ENCODE measurements around the gene MTHFSD.

DNA sequence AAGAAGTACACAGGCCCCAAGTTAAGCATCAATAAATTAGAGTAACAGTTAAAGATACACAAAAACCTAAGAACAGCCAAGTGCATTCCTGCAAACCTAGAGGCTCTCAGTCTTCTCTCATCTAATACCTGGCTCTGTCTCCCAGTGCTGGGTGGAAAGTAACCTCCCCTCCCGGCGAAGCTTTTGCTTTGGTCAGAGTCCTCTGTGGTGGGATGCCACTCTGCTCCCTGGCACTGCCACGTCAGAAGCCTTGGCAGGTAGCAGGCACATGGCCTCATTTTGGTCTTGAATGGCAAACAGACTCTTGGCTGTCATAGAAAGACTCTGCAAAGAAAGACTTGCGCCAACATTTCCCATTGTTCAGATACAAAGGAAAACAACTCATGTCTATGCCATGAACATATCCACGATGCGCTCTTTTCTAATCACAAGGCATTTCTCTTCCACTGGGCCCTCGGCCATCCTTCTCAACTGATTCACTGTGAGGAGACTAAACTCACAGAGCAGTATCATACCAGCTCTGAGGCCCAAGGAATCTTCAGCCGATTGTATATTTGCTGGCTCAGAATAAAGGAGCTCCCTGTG, 21.2 kb downstream of the MTHFSD start:
- TF ChIP-seq, protein P1, sequence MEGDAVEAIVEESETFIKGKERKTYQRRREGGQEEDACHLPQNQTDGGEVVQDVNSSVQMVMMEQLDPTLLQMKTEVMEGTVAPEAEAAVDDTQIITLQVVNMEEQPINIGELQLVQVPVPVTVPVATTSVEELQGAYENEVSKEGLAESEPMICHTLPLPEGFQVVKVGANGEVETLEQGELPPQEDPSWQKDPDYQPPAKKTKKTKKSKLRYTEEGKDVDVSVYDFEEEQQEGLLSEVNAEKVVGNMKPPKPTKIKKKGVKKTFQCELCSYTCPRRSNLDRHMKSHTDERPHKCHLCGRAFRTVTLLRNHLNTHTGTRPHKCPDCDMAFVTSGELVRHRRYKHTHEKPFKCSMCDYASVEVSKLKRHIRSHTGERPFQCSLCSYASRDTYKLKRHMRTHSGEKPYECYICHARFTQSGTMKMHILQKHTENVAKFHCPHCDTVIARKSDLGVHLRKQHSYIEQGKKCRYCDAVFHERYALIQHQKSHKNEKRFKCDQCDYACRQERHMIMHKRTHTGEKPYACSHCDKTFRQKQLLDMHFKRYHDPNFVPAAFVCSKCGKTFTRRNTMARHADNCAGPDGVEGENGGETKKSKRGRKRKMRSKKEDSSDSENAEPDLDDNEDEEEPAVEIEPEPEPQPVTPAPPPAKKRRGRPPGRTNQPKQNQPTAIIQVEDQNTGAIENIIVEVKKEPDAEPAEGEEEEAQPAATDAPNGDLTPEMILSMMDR (IDR thresholded peaks at IDR 0.05), result no peak
- TF ChIP-seq POLR2AphosphoS5 (IDR thresholded peaks at IDR 0.05), result no peak
- no peak for TF ChIP-seq POLR2A (IDR thresholded peaks at IDR 0.05)
- no peak for TF ChIP-seq EP300 (IDR thresholded peaks at IDR 0.05)
